Measurements from ENCODE around the gene MORC3.
"Not testable (repeated sequence)": the region's sequence is repeated elsewhere in the genome, so short reads cannot be mapped to it uniquely, and the experiment has no call there.

The MORC3 gene, protein sequence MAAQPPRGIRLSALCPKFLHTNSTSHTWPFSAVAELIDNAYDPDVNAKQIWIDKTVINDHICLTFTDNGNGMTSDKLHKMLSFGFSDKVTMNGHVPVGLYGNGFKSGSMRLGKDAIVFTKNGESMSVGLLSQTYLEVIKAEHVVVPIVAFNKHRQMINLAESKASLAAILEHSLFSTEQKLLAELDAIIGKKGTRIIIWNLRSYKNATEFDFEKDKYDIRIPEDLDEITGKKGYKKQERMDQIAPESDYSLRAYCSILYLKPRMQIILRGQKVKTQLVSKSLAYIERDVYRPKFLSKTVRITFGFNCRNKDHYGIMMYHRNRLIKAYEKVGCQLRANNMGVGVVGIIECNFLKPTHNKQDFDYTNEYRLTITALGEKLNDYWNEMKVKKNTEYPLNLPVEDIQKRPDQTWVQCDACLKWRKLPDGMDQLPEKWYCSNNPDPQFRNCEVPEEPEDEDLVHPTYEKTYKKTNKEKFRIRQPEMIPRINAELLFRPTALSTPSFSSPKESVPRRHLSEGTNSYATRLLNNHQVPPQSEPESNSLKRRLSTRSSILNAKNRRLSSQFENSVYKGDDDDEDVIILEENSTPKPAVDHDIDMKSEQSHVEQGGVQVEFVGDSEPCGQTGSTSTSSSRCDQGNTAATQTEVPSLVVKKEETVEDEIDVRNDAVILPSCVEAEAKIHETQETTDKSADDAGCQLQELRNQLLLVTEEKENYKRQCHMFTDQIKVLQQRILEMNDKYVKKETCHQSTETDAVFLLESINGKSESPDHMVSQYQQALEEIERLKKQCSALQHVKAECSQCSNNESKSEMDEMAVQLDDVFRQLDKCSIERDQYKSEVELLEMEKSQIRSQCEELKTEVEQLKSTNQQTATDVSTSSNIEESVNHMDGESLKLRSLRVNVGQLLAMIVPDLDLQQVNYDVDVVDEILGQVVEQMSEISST

DNA sequence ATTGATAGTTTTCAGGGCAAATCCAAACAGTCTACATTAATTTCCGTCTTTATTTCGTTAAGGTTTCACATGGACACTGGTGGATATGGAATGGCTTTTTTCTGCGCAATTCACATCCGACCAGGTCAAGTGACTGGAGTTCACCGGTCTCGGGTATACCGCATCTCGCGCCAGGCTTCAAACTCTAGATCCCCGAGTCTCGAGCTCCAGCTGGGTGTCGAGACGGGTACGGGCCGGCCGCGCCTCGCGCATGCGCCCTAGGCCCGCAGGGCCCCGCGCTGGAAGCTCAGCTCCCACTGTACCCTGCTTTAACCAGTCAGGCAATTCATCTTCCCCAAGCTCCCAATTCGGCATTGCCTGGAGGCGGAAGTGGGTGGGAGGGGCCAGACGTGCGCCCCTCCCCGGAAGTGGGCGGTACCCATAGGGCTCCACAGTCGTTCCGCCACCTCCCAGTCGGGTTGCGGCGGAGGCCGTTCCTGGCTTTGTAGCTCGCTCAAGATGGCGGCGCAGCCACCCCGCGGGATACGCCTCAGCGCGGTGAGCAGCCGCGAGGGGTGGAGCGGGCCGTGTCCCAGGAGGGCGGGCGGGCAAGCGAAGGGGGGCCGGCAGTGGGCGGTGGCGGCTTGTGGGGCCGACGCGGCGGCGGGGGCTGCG lies at the start of gene MORC3:
MORC3 (plus strand) TSS at position 431 of the 654 bp plus-strand sequence; CDS start at position 499, 68 bp downstream.
- peak; percentile 100 for DNase-seq

DNA sequence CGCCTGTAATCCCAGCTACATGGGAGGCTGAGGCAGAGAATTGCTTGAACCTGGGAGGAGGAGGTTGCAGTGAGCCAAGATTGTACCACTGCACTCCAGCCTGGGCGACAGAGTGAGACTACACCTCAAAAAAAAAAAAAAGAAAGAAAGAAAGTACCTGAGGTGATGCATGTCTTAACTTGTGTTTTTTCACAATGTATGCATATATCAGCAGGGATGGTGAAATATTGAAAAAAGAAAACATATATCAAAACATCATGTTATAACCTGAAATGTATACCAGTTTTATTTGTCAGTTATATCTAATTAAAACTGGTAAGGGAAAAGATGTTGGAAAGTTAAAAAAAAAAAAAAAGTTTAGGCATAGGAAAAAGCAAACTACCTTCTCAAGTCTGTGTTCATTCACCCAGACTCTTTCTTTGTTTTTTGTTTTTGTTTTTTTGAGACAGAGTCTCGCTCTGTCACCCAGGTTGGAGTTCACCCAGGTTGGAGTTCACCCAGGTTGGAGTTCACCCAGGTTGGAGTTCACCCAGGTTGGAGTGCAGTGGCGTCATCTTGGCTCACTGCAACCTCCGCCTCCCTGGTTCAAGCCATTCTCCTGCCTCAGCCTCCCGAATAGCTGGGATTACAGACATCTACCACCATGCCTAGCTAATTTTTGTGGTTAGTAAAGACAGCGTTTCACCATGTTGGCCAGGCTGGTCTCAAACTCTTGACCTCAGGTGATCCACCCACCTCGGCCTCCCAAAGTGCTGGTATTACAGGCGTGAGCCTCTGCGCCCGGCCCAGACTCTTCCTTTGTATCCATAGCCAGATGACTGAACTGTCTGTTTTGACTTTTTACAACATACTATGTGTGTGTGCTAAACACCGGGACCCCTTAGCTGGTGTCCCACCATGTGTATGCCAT lies 49.0 kb upstream of the MORC3 start:
- DNase-seq, result not testable (repeated sequence)

DNA sequence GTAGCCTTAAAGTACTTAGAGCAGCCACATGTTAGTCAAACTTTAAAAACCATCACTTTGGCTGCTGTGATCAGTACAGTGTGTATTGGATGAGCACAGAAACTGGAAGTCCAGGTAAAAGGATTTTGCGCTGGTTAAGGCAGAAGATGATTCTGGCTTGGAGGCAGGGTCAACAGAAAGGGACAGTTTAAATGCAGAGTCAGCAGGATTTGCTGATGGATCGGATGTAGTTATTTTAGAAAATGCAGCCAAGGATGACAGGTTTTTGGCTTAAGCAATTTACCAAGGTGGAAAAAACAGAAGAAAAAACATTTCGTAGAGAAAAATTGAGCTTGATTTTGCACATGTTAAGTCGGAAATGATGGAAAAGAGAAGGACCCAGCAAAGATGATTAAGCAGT lies 45.9 kb upstream of the MORC3 start:
- no peak for DNase-seq

DNA sequence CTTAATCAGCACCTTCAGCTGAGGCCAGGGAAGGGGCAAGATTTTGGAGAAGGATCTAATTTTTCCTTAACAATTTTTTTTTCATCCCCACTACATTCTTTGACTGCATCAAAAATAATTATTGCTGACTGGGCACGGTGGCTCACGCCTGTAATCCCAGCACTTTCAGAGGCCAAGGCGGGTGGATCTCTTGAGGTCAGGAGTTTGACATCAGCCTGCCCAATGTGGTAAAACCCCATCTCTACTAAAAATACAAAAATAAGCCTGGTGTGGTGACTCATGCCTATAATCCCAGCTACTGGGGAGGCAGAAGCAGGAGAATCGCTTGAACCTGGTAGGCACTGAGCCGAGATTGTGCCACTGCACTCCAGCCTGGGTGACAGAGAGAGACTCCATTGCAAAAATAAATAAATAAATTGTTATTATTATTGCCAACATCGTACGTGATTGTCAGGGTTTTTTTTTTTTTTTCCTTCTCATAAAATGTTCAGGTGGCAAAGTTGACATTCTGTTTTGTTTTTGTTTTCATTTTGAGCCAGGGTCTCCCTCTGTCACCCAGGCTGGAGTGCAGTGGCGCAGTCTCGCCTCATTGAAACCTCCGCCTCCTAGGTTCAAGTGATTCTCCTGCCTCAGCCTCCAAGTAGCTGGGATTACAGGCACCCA lies 37.3 kb upstream of the MORC3 start:
- DNase-seq, result no peak

DNA sequence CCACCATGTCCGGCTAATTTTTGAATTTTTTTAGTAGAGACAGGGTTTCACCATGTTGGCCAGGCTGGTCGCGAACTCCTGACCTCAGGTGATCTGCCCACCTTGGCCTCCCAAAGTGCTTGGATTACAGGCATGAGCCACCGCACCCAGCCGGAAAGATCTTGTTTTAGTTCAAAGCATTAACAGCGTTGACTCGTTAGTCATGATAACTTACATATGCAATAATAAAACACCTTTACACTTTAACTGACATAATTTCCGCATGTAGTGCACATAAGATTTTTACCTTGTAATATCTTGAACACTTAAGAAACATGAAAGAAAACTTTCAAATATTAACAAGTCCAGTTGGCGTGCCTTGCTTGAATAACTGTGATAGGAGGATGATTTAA lies 36.8 kb upstream of the MORC3 start:
- not testable (repeated sequence) for DNase-seq

DNA sequence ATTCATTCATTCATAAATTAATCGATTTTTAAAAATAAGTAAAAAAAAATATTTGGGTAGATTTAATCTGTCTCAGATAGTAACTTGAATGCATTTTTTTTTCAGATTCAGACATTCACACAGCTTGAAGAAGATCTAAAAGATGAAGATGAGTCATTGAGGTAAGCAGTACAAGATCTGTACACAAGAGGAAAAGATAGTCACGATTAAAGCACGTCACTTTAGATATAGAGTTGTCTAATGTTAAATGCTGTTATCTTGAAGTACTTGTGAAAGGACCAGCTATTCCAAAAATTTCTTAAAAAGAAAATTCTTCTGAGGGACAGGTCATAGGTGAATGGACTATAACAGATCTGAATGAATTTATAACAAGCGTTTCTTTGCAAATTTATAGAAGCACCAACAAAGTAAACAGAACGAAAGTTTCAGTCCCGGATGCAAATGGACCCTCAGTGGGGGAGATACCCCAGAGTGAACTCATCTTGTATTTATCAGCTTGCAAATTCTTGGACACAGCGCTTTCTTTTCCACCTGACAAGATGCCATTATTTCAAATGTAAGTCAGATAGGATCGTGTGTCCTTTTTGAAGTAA lies 31.2 kb upstream of the MORC3 start:
- no peak for DNase-seq

DNA sequence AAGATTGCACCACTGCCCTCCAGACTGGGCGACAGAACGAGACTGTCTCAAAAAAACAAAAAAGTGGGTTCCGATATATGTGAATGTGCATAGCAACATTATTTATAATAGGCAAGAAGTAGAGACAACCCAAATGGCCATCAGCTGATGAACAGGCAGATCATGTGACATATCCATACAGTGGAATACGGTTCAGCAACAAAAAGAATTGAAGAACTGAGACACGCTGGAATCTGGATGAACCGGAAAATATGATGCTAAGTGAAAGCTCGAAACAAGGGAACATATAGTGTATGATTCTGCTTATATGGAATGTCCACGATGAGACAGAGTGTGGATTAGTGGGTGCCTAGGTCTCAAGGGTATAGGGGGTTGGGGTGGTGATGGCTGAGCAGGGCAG lies 28.5 kb upstream of the MORC3 start:
- no peak for DNase-seq

DNA sequence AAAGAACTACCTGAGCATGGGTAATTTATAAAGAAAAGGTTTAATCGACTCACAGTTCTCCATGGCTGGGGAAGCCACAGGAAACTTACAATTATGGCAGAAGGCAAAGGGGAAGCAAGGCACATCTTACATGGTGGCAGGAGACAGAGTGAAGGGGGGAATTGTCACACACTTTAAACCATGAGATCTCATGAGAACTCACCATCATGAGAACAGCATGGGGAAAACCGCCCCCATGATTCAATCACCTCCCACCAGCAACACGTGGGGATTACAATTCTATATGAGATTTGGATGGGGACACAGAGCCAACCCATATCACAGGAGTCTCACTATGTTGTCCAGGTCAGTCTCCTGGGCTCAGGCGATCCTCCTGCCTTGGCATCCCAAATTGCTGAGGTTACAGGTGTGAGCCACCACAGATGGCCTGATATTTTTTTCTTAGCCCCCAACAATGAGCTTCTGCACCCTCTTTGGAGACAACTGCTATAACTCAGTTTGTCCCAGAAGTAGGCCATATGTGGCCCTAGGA lies 22.5 kb upstream of the MORC3 start:
- DNase-seq, result no peak

DNA sequence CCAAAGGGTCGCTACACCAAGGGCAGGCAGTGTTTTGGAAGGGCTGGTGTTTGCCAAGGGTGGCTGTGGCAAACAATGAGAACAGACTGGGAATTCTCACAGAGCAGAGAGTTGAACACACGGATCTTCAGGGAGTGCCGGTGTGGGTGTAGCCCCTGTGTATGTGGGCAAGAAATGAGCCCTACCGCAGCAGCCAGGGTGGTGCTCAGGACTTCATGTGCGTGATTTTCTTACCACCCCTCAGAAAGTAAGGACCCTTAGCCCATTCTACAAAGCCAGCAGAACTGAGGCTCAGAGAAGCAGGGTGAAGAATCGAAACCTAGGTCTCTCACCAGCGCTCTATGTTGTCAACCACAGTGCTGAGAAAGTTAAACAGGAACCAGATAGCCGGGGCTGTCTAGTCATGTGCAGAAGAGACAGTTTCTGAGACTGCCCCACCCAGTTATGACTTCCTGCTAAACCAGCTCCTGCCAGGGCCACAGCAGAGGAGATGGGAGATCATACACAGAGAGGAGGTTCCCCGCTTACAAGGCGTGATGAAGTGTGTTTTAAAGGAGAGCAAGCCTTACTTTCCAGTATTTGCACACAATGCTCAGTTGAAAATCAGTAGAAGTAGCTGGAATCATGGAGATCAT lies 21.9 kb upstream of the MORC3 start:
- DNase-seq, result no peak

DNA sequence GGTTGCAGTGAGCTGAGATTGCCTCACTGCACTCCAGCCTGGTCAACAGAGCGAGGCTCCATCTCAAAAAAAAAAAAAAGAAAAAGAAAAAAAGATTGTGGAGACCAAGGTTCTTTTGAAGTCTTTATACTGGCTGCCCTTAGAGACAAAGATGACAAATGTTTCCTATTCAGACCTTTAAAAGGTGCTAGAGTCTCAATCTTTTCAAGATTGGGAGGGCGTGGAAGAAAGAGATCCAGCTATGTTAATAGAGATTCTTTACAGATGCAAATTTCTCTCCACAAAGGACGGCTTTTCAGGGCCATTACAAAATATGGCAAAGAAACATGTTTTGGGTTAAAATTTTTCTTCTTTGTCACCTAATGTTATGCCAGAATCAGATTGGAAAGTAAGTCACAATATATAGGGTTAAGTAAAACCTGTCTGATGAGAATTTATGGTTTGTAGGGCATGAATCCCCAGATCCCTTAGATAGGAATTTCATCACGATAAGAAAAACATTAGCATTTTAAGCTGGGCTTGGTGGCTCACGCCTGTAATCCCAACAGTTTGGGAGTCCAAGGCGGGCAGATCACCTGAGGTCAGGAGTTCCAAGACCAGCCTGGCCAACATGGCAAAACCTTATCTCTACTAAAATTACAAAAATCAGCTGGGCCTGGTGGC lies 13.0 kb upstream of the MORC3 start:
- no peak for DNase-seq

DNA sequence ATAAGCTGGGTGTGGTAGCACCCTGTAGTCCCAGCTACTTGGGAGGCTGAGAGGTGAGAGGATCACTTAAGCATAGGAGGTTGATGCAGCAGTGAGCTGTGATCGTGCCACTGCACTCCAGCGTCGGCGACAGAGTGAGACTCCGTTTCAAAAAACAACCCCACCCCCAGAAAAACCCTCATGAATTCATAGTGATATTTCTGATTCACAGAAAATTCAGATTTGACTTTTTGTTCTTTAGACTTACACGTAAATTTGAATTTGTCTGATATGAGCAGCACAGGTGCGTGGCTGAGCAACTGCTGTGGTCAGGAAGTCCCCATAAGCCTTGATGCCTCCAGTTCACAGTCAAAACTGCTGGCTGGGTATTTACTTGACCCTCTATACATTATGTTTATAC lies 10.0 kb upstream of the MORC3 start:
- no peak for DNase-seq

DNA sequence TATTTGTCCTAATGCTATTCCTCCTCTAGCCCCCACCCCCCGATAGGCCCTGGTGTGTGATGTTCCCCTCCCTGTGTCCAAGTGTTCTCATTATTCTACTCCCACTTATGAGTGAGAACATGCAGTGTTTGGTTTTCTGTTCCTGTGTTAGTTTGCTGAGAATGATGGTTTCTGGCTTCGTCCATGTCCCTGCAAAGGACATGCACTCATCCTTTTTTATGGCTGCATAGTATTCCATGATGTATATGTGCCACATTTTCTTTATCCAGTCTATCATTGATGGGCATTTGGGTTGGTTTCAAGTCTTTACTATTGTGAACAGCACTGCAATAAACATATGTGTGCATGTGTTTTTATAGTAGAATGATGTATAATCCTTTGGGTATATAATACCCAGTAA lies 6.6 kb upstream of the MORC3 start:
- not testable (repeated sequence) for DNase-seq

DNA sequence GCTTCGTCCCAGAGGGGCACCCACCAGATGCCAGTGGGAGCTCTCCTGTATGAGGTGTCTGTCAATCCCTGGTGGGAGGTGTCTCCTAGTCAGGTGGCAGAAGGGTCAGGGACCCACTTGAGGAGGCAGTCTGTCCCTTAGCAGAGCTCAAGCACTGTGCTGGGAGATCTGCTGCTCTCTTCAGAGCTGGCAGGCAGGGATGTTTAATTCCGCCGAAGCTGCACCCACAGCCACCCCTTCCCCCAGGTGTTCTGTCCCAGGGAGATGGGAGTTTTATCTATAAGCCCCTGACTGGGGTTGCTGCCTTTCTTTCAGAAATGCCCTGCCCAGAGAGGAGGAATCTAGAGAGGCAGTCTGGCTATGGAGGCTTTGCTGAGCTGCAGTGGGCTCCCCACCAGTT lies 4.0 kb upstream of the MORC3 start:
- DNase-seq, result not testable (repeated sequence)

DNA sequence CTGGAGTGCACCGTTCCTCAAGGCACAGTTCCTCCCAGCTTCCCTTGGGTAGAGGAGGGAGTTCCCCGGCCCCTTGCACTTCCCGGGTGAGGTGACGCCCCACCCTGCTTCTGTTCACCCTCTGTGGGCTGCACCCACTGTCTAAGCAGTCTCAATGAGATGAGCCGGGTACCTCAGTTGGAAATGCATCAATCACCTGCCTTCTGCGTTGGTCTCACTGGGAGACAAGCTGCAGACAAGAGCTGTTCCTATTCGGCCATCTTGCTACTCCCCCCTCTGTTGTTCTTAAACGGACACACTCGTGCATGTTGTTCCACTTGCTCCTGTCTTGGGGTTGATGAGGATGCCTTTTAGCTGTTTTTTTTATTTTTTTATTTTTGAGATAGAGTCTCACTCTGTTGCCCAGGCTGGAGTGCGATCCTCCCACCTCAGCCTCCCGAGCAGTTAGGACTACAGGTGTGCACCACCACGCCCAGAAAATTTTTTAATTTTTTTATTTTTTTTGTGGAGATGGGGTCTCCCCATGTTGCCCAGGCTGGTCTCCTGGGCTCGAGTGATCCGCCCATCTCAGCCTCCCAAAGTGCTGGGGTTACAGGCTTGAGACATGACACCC lies 3.0 kb upstream of the MORC3 start:
- DNase-seq, result no peak

DNA sequence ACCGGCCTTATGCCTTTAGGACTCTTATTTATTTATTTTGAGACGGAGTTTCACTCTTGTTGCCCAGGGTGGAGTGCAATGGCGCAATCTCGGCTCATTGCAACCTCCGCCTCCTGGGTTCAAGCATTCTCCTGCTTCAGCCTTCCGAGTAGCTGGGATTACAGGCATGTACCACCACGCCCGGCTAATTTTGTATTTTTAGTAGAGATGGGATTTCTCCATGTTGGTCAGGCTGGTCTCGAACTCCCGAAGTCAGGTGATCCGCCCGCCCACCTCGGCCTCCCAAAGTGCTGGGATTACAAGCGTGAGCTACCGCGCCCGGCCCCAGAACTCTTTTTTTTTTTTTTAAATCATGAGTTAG lies 611 bp upstream of the MORC3 start:
- not testable (repeated sequence) for DNase-seq

DNA sequence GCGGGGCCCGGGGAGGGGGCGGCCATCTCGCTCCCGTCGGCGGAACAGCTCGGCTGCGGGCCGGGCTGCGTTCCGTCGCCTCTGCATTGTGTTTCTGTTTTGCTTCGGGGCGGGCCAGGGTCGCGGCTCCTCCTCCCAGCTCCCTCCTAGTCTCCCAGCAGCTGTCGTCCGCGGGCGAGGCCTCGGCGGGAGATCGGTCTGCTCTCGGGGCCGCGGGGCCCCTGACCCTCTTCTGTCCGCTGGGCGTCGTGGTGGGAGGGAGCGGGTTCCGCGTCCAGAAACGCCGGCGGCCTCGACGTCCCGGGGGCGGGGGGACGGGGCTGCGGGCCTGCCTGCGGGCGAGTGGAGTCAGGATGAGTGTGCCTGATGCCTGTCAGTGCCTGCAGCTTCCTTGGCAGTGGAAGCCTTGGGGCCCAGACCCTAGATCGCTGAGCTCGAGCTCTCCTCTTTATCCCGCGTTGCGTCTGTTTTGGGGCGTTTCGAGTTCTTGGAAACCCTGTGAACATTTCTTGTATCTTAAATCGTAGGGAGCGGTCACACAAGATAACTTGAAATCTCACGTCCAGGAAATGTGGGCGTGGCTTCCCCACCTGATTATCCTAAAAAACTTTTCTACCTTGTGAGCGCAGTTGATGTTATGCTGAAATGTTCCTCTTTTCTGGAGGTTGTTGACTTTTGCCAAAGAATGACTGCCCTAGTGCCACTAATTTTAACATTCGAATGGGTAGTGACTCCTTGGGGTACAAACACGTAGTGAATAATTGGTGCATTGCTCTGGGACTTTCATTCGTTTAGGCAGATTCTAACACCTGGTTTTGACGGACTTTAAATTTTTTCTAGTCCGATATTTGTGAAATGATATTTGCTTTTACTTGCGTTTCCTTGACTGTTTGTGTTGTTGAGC lies 676 bp downstream of the MORC3 start:
- DNase-seq, result peak; percentile 66

DNA sequence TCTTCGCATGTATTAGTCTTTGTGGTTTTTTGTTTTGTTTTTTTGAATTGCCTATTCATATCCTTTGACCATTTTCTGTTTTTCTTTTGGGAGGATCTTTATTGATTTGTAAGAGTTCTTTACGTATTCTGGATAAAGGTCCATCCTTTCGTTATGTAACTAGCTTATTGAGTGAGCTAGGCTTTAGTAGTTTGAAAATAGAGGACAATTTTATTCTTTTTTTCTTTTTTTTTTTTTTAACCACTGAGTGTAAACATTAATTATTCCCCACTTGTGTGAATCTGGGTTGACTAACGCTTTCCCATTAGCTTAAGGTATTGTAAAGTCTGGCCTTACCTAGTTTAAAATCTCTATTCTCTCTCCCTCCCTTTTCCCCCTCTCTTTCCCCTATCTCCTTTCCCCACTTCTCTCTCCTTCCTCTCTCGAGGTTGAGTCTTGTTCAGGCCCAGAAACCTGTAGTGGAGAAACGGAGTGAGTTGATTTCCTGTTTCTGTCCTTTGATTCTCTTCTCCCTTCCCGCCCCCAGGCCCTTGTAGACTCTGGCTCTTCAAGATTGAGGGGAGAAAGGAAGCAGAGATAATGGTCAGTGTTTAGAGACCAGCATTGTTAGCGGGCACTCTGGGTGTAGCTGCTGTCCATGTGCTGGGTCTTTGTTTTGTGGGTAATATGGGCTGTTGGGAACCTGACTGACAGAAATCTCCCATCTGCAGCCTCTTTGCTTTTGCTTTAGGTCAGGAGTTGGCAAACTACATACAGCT lies 1.5 kb downstream of the MORC3 start:
- no peak for DNase-seq

DNA sequence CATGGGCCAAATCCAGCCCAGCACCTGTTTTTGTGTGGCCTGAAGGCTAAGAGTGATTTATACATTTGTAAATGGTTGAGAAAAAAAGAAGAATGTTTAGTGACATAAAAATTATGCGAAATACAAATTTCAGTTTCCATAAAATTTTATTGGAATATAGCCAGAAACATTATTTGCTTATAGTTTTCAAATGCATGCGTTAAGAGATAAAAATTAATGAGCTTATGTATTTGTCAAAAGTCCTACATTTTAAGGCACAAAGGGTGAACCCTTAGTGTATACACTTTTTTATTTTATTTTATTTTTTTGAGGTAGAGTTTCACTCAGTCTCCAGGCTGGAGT lies 2.1 kb downstream of the MORC3 start:
- DNase-seq, result no peak
